Uterus (tissue), 4 donors: ENCODE data around the gene TPST2. TPM values are rescaled to one million over a fixed set of nuclear protein-coding genes. Genes with fewer than 3 reads are reported as not detected.

Experiments
- DNase-seq, 2 donors: peaks; one replicate each; pipeline ENCODE4 v3.0.0-alpha.2; 2019 to 2020
- H3K27ac ChIP-seq, 2 donors: fragments of 200-600 bp; sonication (generic); 1 replicate in 1 of 2; 2 replicates in 1 of 2; pipeline ENCODE4 v1.5.1; 2016 to 2018
- H3K27me3 ChIP-seq, 2 donors: fragments of 200-600 bp; sonication (generic); one replicate each; pipeline ENCODE4 v1.5.1; 2018 to 2019; ENCODE audit warnings: control low read depth in 1 of 2
- H3K36me3 ChIP-seq, 2 donors: fragments of 200-600 bp; sonication (generic); one replicate each; pipeline ENCODE4 v1.5.1; 2019; ENCODE audit warnings: control low read depth in 1 of 2
- H3K4me1 ChIP-seq, 2 donors: fragments of 200-600 bp; sonication (generic); one replicate each; pipeline ENCODE4 v1.5.1; 2018 to 2019; ENCODE audit warnings: control low read depth in 1 of 2
- H3K4me3 ChIP-seq, 2 donors: fragments of 200-600 bp; sonication (generic); 1 replicate in 1 of 2; 2 replicates in 1 of 2; pipeline ENCODE4 v1.5.1; 2018 to 2019; ENCODE audit warnings: mild to moderate bottlenecking in 1 of 2
- H3K9me3 ChIP-seq, 2 donors: fragments of 200-600 bp; sonication (generic); one replicate each; pipeline ENCODE4 v1.5.1; 2019; ENCODE audit warnings: control low read depth in 1 of 2
- CTCF ChIP-seq, 4 experiments: fragments of 200-600 bp in 2 of 4; fragments of 450-650 bp in 2 of 4; sonication (generic) in 2 of 4; IDR thresholded peaks; one replicate each; pipeline ENCODE4 v1.5.1; 2016 to 2019; ENCODE audit warnings: antibody characterized with exemption in 4 of 4, mild to moderate bottlenecking in 2 of 4, moderate library complexity in 1 of 4
- POLR2A ChIP-seq, 2 donors: fragments of 450-650 bp; IDR thresholded peaks; one replicate each; pipeline ENCODE4 v1.6.1; 2016; ENCODE audit warnings: antibody characterized with exemption in 2 of 2, mild to moderate bottlenecking in 1 of 2, moderate library complexity in 1 of 2
- intact Hi-C: fragments of 100-400 bp; cut with DNase I; formaldehyde crosslinking; loops from one replicate; pipeline ENCODE4 v1.15.1; 2023; ENCODE audit warnings: low total_unique reads
- total RNA-seq, 4 donors: library from RNA; depleted of rRNA in 3 of 4; stranded (reverse); fragments of >200 nt in 3 of 4; gene quantifications; one replicate each; pipeline versions ENCODE4 v1.1.0 to v1.2.4, GENCODE V29; 2014 to 2023
- donor health status: DM: yes; HTN: yes; CAD: no.

Gene TPST2
- total RNA-seq, 4 donors from 2014 or later, result 32.4 to 71.5 (median 43.8) TPM

GRCh38 chr22:26501996-26502395 is 87.9 kb downstream of the TPST2 start:
- H3K27ac ChIP-seq, result no peak overlapping the region
- no peaks in the 10 kb centered on the region for H3K9me3 ChIP-seq
- no peaks in the 10 kb centered on the region for H3K4me1 ChIP-seq
- H3K27me3 ChIP-seq, result no peaks in the 10 kb centered on the region
- TF ChIP-seq POLR2A (IDR thresholded peaks at IDR 0.05), result no peak
- TF ChIP-seq CTCF (IDR thresholded peaks at IDR 0.05), result no peak
- DNase-seq, result no peak
- intact Hi-C loops, result no loop called here
- H3K4me3 ChIP-seq, result no peak overlapping the region
- H3K36me3 ChIP-seq, result no peaks in the 10 kb centered on the region

- TF ChIP-seq CTCF (IDR thresholded peaks at IDR 0.05), result no peak
- no peak for TF ChIP-seq POLR2A (IDR thresholded peaks at IDR 0.05)
- H3K36me3 ChIP-seq, result no peaks in the 10 kb centered on the region
- H3K4me3 ChIP-seq, result no peak overlapping the region
- intact Hi-C loops, result no loop called here
- no peaks in the 10 kb centered on the region for H3K27me3 ChIP-seq
- H3K9me3 ChIP-seq, result no peaks in the 10 kb centered on the region
- no peaks in the 10 kb centered on the region for H3K4me1 ChIP-seq
- no peak overlapping the region for H3K27ac ChIP-seq
- no peak for DNase-seq
Measured at GRCh38 chr22:26499188-26499703, 90.7 kb downstream of the TPST2 start.

GRCh38 chr22:26496456-26496855 is 93.5 kb downstream of the TPST2 start:
- Histone ChIP-seq H3K9me3 (no peaks in the 10 kb centered on the region), H3K4me3 (no peak overlapping the region), H3K27me3 (no peaks in the 10 kb centered on the region), H3K36me3 (no peaks in the 10 kb centered on the region), H3K4me1 (no peaks in the 10 kb centered on the region), H3K27ac (no peak overlapping the region)
- no peak for TF ChIP-seq POLR2A (IDR thresholded peaks at IDR 0.05)
- no peak for TF ChIP-seq CTCF (IDR thresholded peaks at IDR 0.05)
- intact Hi-C loops, result no loop called here
- DNase-seq, result no peak

GRCh38 chr22:26494506-26494905 is 95.4 kb downstream of the TPST2 start:
- Histone ChIP-seq H3K36me3 (no peaks in the 10 kb centered on the region), H3K27me3 (no peaks in the 10 kb centered on the region), H3K9me3 (no peaks in the 10 kb centered on the region), H3K27ac (no peak overlapping the region), H3K4me3 (no peak overlapping the region), H3K4me1 (no peaks in the 10 kb centered on the region)
- no peak for DNase-seq
- no peak for TF ChIP-seq CTCF (IDR thresholded peaks at IDR 0.05)
- TF ChIP-seq POLR2A (IDR thresholded peaks at IDR 0.05), result no peak
- intact Hi-C loops, result no loop called here

GRCh38 chr22:26492220-26492619 is 97.7 kb downstream of the TPST2 start:
- Histone ChIP-seq H3K9me3 (no peaks in the 10 kb centered on the region), H3K27ac (no peak overlapping the region), H3K27me3 (no peaks in the 10 kb centered on the region), H3K4me3 (no peak overlapping the region), H3K4me1 (no peaks in the 10 kb centered on the region), H3K36me3 (no peaks in the 10 kb centered on the region)
- no peak for DNase-seq
- intact Hi-C loops, result no loop called here
- TF ChIP-seq POLR2A (IDR thresholded peaks at IDR 0.05) (no peak), CTCF (IDR thresholded peaks at IDR 0.05) (no peak)
